CD4-positive, alpha-beta T cell treated with Interleukin-15 for 4 hours (primary cell): ENCODE data around the gene PREB.

Experiments
- DNase-seq: peaks from one replicate; pipeline ENCODE4 v3.0.0-alpha.2; 2020; ENCODE audit warnings: low spot score

Gene PREB

DNA sequence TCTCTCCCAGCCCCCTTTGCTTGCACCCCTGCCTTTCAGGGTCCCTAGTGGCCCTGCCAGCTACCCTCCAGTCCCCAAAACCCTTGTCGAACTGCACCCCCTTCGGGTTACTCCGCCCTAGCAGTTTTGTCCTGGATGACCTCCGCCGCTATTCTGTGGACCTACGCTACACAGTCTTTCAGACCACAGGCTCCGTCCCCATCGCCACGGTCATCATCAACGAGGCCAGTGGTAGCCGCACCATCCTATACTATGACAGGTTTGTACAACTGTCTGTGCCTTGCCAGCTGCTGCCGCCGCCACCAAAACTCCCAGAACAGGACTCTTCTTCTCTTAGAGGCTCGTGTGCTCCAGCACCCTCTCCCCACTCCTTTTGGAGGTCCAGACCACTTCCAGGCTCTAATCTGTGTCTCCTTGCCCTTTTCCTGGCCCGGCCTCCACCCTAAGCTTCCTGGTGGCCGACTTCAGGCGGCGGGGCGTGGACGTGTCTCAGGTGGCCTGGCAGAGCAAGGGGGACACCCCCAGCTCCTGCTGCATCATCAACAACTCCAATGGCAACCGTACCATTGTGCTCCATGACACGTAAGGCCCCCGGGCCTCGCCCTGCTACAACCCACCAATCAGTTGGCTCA lies 40.0 kb downstream of the PREB start:
- no peak for DNase-seq

- DNase-seq: no peak
These were observed 40.7 kb downstream of the PREB start for GRCh38 chr2:27093430-27094352.

DNA sequence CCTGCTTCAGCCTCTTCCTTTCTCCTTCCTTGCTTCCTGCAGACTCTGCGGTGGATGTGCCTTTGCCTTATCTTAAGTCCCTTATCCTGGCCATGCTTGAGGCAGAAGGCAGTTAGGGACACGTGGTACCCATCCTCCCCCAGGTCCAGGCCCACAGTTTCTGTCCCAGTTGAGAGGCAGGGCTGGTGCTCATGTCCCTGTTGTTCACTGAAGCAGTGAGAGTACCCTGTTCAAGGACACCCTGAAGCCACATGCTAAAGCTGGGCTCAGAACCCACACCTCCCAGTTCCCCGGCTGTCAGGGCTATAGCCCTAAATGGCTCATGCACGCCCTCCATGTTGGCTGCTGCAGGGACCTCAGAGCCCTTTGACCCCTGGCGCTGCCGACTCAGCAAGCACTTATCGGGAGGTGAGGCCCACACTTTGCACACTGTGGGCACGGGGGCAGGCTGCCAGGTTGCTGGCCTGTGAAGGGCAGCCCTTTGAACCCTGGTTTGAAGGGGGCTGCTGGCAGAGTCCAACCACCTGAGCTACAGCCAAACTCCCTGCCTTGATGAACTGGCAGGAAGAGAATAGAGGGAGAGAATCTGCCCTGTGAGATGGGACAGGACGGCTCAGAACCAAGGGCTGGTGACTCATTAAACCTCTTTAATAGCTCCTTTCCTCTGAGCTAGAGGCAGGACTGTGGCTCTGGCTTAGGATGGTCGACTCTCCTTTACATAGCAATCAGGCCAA lies 41.6 kb downstream of the PREB start:
- no peak for DNase-seq

DNA sequence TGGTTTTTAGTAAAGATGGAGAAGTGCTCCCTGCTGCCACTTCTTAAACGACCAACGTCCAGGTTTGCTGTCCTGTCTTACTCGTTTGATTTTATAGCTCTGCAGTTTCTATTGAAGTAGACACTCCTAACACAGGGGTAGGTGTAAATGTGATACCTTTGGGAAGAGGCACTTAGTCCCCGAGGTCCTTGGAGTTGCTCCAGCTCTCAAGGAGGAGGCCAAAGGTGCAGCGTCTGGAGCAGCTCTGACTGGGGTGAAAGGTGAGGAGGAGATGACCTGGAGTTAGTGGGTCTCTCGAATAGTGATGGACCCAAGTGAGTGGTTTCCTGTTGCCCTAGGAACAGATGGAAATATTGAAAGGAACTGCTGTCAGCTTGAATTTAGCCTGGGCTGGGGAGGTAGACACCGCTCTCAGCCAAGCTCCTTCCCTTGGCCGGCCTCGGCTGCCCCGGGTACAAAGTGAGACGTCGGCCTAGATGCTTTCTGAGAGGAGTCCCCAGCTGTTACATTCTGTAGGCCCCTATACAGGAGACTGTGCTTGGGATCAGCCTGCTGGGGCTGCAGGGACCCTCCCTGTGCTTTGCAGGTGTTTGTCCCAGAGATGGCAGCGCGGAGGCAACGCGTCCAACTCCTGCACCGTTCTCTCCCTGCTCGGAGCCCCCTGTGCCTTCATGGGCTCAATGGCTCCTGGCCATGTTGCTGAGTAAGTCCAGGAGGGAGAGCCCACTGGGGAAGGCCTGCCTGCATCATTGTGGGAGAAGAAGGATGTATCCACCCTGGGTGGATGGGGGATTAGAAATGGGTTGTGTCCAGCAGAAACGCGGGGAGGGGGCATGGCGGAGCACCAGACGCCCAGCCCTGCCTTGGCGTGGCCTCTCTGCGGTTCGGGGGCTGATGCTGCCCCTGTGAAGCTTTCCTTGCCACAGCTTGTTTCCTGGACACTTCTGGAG lies 42.4 kb downstream of the PREB start:
- no peak for DNase-seq

GRCh38 chr2:27089111-27089954 lies 45.1 kb downstream of the PREB start:
- no peak for DNase-seq

DNA sequence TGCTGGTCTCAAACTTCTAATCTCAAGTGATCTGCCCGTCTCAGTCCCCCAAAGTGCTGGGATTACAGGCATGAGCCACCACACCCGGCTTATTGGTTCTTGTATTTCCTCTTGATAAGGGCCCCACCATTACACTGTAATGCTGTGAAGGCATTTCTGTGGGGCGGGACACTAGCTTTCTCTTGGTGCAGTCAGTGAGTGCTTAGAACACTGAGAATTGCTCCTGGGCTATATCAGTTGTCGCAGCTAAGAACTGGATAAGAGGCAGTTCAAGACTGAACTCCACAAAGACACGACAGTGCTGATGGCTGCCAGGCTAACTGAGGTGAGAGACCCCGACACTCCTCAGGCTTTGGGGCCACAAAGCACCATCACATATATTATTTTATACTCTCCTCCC lies 45.8 kb downstream of the PREB start:
- no peak for DNase-seq

DNA sequence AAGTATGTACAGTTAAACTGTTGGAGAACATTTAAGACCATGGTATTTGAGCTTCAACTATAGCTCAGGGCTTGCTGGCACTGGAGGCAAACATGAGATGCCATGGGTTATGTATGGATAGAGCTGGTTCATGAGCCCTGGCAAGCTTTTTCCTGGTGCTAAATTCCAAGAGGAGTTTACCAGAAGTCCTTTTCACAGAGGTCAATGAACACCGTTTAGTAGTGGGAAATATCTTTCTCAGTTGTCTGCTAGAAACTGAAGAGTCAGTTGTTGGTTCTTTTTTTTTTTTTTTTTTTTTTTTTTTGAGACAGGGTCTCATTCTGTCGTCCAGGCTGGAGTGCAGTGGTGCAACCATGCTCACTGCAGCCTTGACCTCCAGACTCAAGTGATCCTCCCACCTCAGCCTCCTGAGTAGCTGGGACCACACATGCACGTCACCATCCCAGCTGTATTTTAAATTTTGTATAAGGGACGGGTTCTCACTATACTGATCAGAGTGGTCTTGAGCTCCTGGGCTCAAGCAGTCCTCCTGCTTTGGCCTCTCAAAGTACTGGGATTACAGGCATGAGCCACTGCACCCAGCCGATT lies 46.5 kb downstream of the PREB start:
- no peak for DNase-seq

DNA sequence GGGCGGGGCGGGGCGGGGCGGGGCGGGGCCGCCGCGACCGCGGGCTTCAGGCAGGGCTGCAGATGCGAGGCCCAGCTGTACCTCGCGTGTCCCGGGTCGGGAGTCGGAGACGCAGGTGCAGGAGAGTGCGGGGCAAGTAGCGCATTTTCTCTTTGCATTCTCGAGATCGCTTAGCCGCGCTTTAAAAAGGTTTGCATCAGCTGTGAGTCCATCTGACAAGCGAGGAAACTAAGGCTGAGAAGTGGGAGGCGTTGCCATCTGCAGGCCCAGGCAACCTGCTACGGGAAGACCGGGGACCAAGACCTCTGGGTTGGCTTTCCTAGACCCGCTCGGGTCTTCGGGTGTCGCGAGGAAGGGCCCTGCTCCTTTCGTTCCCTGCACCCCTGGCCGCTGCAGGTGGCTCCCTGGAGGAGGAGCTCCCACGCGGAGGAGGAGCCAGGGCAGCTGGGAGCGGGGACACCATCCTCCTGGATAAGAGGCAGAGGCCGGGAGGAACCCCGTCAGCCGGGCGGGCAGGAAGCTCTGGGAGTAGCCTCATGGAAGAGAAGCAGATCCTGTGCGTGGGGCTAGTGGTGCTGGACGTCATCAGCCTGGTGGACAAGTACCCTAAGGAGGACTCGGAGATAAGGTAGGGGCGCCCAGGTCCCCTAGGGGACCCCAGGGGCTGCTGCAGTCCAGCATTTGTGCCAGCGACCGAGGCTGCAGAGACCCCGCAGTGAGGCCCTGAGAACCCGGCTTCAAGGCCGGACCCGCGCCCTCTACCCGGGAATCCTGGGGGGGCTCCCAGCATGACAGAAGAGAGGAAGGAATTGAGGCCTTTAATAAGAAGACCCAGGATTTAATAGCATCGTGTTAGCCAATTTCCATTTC lies 47.5 kb downstream of the PREB start, which contains the start of gene KHK:
Gene KHK (plus strand): TSS at position 49 of the 870 bp plus-strand sequence. CDS start 488 bp downstream, at position 537.
- DNase-seq: no peak

DNA sequence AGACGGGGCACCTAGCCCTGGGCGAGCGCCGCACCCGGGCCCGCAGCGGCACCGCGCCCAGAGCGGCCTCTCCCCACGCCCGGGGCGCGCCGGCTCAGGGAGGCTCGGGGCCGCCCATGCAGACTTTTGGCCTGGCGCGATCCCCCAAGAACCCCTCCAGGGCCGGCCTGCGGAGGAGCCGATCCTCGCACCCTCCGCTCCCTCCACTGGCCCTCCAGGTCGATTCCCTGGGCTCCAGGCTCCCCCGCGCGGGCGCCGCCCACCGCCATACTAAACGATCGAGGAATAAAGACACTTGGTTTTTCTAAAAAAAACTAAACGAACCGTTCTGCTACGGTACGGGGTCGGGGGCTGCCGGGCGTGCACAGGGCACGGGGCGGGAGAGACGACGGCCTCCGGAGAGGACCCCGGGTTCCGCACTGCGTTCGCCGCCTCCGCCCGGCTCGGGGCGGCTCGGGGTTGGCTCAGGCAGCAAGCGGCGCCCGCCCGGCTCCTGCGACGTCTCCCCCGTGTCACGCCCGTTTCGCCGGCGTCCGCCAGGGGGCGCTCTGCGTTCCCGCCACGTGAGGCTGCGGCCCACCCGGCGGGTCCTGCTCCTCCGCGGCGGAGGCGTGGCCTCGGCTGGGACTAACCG lies 48.2 kb downstream of the PREB start:
- peak; percentile 98 for DNase-seq

- peak; percentile 32 for DNase-seq
These were observed 48.8 kb downstream of the PREB start for GRCh38 chr2:27085673-27086089.

DNA sequence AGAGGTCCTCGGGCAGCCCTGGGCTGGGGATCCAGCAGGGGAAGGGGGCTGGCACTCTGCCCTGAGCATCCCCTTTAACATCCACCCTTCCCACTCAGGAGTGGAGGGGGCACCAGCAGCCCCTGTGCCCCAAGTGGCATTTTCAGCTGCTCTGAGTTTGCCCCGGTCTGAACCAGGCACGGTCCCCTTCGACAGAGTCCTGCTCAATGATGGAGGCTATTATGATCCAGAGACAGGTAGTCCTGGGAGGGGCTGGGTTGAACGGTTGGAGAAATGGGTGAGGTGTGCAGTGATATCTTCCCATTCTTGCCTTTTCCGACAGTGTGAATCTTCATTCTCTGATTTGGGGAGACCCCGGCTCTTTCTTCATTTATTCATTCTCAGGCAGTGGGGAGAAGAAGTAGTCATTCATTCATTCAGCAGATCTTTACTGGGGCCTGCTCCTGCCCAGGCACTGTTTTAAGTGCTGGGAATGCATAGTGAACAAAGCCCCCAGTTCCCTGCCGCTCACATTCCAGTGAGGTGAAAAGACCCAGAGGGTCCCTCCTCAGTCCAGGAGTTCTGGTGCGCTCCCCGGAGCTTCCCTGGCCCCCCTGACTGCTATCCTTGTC lies 49.3 kb downstream of the PREB start:
- DNase-seq: no peak

DNA sequence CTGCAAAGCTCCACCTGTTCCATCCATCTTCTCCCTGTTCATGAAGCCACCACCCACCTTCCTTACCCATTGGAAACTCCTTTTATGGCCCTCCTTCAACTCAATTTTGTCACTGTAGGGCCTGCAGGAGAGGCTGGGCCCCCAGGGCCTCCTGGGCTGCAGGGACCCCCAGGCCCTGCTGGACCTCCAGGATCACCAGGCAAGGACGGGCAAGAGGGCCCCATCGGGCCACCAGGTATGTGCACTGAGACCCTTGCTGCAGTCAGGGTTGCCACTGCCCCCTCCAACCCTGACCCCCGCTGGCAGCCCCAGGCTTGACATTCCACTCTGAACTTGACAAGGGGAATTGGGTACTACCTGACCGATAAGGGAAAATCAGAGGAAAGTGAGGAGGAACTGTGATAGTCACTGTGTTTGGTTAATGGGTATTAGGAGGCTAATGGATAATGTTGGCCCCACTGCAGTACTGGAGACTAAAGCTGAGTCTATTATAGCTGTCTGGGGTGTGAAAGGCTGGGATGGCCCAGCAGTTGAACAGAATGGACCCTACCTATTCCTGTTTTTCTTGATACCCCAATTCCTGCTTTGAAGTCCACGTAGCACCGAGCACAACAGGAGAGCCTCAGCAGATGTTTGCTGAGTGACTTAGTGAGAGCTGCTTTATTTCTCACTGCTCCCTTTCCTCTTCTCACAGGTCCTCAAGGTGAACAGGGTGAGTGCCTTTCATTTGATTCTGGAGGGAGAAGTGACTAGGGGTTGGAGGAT lies 50.0 kb downstream of the PREB start:
- no peak for DNase-seq

- no peak for DNase-seq
These were observed 50.8 kb downstream of the PREB start for GRCh38 chr2:27083410-27084296.

DNA sequence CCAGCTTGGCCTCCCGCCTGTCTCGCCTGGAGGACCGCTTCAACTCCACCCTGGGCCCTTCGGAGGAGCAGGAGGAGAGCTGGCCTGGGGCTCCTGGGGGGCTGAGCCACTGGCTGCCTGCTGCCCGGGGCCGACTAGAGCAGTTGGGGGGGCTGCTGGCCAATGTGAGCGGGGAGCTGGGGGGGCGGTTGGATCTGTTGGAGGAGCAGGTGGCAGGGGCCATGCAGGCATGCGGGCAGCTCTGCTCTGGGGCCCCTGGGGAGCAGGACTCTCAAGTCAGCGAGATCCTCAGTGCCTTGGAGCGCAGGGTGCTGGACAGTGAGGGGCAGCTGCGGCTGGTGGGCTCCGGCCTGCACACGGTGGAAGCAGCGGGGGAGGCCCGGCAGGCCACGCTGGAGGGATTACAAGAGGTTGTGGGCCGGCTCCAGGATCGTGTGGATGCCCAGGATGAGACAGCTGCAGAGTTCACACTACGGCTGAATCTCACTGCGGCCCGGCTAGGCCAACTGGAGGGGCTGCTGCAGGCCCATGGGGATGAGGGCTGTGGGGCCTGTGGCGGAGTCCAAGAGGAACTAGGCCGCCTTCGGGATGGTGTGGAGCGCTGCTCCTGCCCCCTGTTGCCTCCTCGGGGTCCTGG lies 51.5 kb downstream of the PREB start:
- no peak for DNase-seq

- DNase-seq: no peak
These were observed 52.3 kb downstream of the PREB start for GRCh38 chr2:27081984-27082772.
